ENCODE results near the gene PCDHB4. TPM values are rescaled to one million over a fixed set of nuclear protein-coding genes. Genes with fewer than 3 reads are reported as not detected.
"Not testable (repeated sequence)": the region's sequence is repeated elsewhere in the genome, so short reads cannot be mapped to it uniquely, and the experiment has no call there.

Gene PCDHB4
- total and polyA plus RNA-seq, 4 donors, result 0.14 to 0.36 (median 0.17) TPM

DNA sequence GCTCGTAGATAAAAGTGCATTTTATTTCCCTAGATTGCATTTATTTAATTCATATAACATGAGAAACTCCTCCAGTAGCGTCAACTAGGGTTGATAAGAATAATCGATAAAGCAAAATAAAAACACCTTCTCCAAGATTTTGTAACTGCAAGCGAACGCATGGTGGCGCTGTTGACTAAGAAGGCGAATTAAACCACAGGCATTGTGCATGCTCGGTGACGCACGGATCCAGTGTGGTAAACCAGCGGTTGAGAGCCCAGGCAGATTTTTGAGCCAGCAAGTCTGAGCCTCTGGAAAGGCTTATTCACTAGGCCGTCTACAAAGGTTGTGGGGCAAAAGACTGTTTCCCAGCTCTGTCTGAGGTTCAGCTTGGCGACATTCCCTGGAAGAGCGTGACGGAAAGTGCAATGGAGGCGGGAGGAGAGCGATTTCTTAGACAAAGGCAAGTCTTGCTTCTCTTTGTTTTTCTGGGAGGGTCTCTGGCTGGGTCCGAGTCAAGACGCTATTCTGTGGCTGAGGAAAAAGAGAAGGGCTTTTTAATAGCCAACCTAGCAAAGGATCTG is 21.3 kb upstream of the PCDHB4 start, which contains the start of gene PCDHB3:
Gene PCDHB3 (plus strand): TSS at position 231 of the 563 bp plus-strand sequence. CDS start 177 bp downstream, at position 408.
- Histone ChIP-seq H3K36me3 (ENCODE audit: control insufficient read depth in 4 of 4, insufficient read depth in 3 of 4, low read depth in 1 of 4, low read length in 3 of 4) (no peaks in the 10 kb centered on the region), H3K4me1 (ENCODE audit: control insufficient read depth in 4 of 4, insufficient read depth in 4 of 4, low read length in 3 of 4) (no peaks in the 10 kb centered on the region), H3K27ac (ENCODE audit: low read depth in 1 of 2, low read length in 2 of 2) (no peak within 1 kb of the TSS), H3K4me3 (ENCODE audit: low read depth in 1 of 3, low read length in 3 of 3) (peak within 1 kb of the TSS in 2 of 3 donors; percentile 7 to 25), H3K9me3 (ENCODE audit: control insufficient read depth in 4 of 4, low read length in 3 of 4) (peaks cover 16 to 43% (median 19%) of the 10 kb centered on the region in 4 donors), H3K27me3 (ENCODE audit: control insufficient read depth in 4 of 4, insufficient read depth in 4 of 4, low read length in 3 of 4) (peaks cover 0 to 1% (median 0%) of the 10 kb centered on the region in 4 donors), H3K9ac (ENCODE audit: low read depth in 1 of 2, low read length in 2 of 2) (no peak within 1 kb of the TSS)
- no peak for DNase-seq (ENCODE audit: low spot score)
- TF ChIP-seq, protein P1, sequence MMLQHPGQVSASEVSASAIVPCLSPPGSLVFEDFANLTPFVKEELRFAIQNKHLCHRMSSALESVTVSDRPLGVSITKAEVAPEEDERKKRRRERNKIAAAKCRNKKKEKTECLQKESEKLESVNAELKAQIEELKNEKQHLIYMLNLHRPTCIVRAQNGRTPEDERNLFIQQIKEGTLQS (IDR thresholded peaks at IDR 0.05), result no peak
- TF ChIP-seq, protein P2, sequence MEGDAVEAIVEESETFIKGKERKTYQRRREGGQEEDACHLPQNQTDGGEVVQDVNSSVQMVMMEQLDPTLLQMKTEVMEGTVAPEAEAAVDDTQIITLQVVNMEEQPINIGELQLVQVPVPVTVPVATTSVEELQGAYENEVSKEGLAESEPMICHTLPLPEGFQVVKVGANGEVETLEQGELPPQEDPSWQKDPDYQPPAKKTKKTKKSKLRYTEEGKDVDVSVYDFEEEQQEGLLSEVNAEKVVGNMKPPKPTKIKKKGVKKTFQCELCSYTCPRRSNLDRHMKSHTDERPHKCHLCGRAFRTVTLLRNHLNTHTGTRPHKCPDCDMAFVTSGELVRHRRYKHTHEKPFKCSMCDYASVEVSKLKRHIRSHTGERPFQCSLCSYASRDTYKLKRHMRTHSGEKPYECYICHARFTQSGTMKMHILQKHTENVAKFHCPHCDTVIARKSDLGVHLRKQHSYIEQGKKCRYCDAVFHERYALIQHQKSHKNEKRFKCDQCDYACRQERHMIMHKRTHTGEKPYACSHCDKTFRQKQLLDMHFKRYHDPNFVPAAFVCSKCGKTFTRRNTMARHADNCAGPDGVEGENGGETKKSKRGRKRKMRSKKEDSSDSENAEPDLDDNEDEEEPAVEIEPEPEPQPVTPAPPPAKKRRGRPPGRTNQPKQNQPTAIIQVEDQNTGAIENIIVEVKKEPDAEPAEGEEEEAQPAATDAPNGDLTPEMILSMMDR (IDR thresholded peaks at IDR 0.05; ENCODE audit: low read depth, low read length, missing input control), result peak; percentile 1
- TF ChIP-seq RXRA (IDR thresholded peaks at IDR 0.05) (no peak), RAD21 (IDR thresholded peaks at IDR 0.05) (peak in 1 of 2 donors; percentile 17)
- 17% methylated on average over 19 of the region's 19 CpGs for WGBS

DNA sequence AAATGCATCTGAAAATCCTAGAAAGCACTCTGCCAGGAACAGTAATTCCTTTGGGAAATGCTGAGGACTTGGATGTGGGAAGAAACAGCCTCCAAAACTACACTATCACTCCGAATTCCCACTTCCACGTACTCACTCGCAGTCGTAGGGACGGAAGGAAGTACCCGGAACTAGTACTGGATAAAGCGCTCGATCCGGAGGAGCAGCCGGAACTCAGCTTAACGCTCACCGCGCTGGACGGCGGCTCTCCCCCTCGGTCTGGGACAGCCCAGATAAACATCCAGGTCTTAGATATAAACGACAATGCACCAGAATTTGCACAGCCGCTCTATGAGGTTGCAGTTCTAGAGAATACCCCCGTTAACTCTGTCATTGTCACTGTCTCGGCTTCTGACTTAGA is 20.6 kb upstream of the PCDHB4 start:
- TF ChIP-seq FOXA1 (IDR thresholded peaks at IDR 0.05), result no peak
- TF ChIP-seq SP1 (IDR thresholded peaks at IDR 0.05), result no peak
- TF ChIP-seq, protein P2 (IDR thresholded peaks at IDR 0.05; ENCODE audit: low read depth, low read length, missing input control), result no peak
- TF ChIP-seq RXRA (IDR thresholded peaks at IDR 0.05), result no peak
- no peak for TF ChIP-seq YY1 (IDR thresholded peaks at IDR 0.05)
- TF ChIP-seq, protein P1 (IDR thresholded peaks at IDR 0.05), result no peak
- TF ChIP-seq, protein P3, sequence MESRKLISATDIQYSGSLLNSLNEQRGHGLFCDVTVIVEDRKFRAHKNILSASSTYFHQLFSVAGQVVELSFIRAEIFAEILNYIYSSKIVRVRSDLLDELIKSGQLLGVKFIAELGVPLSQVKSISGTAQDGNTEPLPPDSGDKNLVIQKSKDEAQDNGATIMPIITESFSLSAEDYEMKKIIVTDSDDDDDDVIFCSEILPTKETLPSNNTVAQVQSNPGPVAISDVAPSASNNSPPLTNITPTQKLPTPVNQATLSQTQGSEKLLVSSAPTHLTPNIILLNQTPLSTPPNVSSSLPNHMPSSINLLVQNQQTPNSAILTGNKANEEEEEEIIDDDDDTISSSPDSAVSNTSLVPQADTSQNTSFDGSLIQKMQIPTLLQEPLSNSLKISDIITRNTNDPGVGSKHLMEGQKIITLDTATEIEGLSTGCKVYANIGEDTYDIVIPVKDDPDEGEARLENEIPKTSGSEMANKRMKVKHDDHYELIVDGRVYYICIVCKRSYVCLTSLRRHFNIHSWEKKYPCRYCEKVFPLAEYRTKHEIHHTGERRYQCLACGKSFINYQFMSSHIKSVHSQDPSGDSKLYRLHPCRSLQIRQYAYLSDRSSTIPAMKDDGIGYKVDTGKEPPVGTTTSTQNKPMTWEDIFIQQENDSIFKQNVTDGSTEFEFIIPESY (IDR thresholded peaks at IDR 0.05), result no peak
- no peaks in the 10 kb centered on the region for H3K36me3 ChIP-seq (ENCODE audit: control insufficient read depth in 4 of 4, insufficient read depth in 3 of 4, low read depth in 1 of 4, low read length in 3 of 4)
- H3K27ac ChIP-seq (ENCODE audit: low read depth in 1 of 2, low read length in 2 of 2), result no peak overlapping the region
- H3K27me3 ChIP-seq (ENCODE audit: control insufficient read depth in 4 of 4, insufficient read depth in 4 of 4, low read length in 3 of 4), result no peaks in the 10 kb centered on the region
- DNase-seq (ENCODE audit: low spot score), result no peak
- 39% methylated on average over 20 of the region's 20 CpGs for WGBS
- peaks cover 10 to 37% (median 15%) of the 10 kb centered on the region in 4 donors for H3K9me3 ChIP-seq (ENCODE audit: control insufficient read depth in 4 of 4, low read length in 3 of 4)
- no peaks in the 10 kb centered on the region for H3K4me1 ChIP-seq (ENCODE audit: control insufficient read depth in 4 of 4, insufficient read depth in 4 of 4, low read length in 3 of 4)
- no peak overlapping the region for H3K9ac ChIP-seq (ENCODE audit: low read depth in 1 of 2, low read length in 2 of 2)
- H3K4me3 ChIP-seq (ENCODE audit: low read depth in 1 of 3, low read length in 3 of 3), result no peak overlapping the region

DNA sequence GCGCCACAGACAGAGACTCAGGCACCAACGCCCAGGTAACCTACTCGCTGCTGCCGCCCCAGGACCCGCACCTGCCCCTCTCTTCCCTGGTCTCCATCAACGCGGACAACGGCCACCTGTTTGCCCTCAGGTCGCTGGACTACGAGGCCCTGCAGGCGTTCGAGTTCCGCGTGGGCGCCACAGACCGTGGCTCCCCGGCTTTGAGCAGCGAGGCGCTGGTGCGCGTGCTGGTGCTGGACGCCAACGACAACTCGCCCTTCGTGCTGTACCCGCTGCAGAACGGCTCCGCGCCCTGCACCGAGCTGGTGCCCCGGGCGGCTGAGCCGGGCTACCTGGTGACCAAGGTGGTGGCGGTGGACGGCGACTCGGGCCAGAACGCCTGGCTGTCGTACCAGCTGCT is 19.5 kb upstream of the PCDHB4 start:
- not testable (repeated sequence) for H3K9ac ChIP-seq (ENCODE audit: low read depth in 1 of 2, low read length in 2 of 2); H3K27ac ChIP-seq (ENCODE audit: low read depth in 1 of 2, low read length in 2 of 2); H3K36me3 ChIP-seq (ENCODE audit: control insufficient read depth in 4 of 4, insufficient read depth in 3 of 4, low read depth in 1 of 4, low read length in 3 of 4); H3K4me1 ChIP-seq (ENCODE audit: control insufficient read depth in 4 of 4, insufficient read depth in 4 of 4, low read length in 3 of 4); H3K4me3 ChIP-seq (ENCODE audit: low read depth in 1 of 3, low read length in 3 of 3); DNase-seq (ENCODE audit: low spot score); H3K27me3 ChIP-seq (ENCODE audit: control insufficient read depth in 4 of 4, insufficient read depth in 4 of 4, low read length in 3 of 4)
- 37% methylated on average over 37 of the region's 39 CpGs for WGBS
- H3K9me3 ChIP-seq (ENCODE audit: control insufficient read depth in 4 of 4, low read length in 3 of 4), result peaks cover 10 to 37% (median 15%) of the 10 kb centered on the region in 4 donors

DNA sequence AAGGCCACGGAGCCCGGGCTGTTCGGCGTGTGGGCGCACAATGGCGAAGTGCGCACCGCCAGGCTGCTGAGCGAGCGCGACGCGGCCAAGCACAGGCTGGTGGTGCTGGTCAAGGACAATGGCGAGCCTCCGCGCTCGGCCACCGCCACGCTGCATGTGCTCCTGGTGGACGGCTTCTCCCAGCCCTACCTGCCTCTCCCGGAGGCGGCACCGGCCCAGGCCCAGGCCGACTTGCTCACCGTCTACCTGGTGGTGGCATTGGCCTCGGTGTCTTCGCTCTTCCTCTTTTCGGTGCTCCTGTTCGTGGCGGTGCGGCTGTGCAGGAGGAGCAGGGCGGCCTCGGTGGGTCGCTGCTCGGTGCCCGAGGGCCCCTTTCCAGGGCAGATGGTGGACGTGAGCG is 19.1 kb upstream of the PCDHB4 start:
- H3K36me3 ChIP-seq (ENCODE audit: control insufficient read depth in 4 of 4, insufficient read depth in 3 of 4, low read depth in 1 of 4, low read length in 3 of 4); H3K9ac ChIP-seq (ENCODE audit: low read depth in 1 of 2, low read length in 2 of 2); H3K27ac ChIP-seq (ENCODE audit: low read depth in 1 of 2, low read length in 2 of 2); H3K4me1 ChIP-seq (ENCODE audit: control insufficient read depth in 4 of 4, insufficient read depth in 4 of 4, low read length in 3 of 4); H3K4me3 ChIP-seq (ENCODE audit: low read depth in 1 of 3, low read length in 3 of 3); DNase-seq (ENCODE audit: low spot score); H3K27me3 ChIP-seq (ENCODE audit: control insufficient read depth in 4 of 4, insufficient read depth in 4 of 4, low read length in 3 of 4): not testable (repeated sequence)
- peaks cover 10 to 33% (median 15%) of the 10 kb centered on the region in 4 donors for H3K9me3 ChIP-seq (ENCODE audit: control insufficient read depth in 4 of 4, low read length in 3 of 4)
- 40% methylated on average over 35 of the region's 38 CpGs for WGBS

Measured in liver (tissue), 9 donors.